ENCODE results near the gene RAPGEF1. TPM values are rescaled to one million over a fixed set of nuclear protein-coding genes. Genes with fewer than 3 reads are reported as not detected.

The RAPGEF1 gene
- total and polyA plus RNA-seq, 9 of the 15 experiments (the other 6 are each of a cell fraction or from before 2014, with no cell fraction given) = 0.06 to 44.1 (median 19.9) TPM

GRCh38 chr9:131585375-131585774 lies 154.5 kb downstream of the RAPGEF1 start:
- H4K20me1 ChIP-seq (replicated peaks; ENCODE audit: control insufficient read depth, insufficient read depth, low read length) = no peaks in the 10 kb centered on the region
- no peak for TF ChIP-seq ZNF75A (CRISPR knock-in tag; IDR thresholded peaks at IDR 0.05)
- TF ChIP-seq FOXP4 (CRISPR knock-in tag; IDR thresholded peaks at IDR 0.05; ENCODE audit: borderline replicate concordance) = no peak
- TF ChIP-seq SRF (CRISPR knock-in tag; IDR thresholded peaks at IDR 0.05) = no peak
- no peak for TF ChIP-seq CC2D1A (IDR thresholded peaks at IDR 0.05)
- TF ChIP-seq RBM39 (optimal IDR thresholded peaks at IDR 0.05; ENCODE audit: low read depth, low read length) = no peak
- TF ChIP-seq SIX5 (IDR thresholded peaks at IDR 0.05; ENCODE audit: borderline replicate concordance in 1 of 2, insufficient read depth in 1 of 2, low read depth in 1 of 2, low read length in 2 of 2) = no peak
- no peak for TF ChIP-seq ZNF224 (CRISPR knock-in tag; IDR thresholded peaks at IDR 0.05)
- peaks cover 23% of the 10 kb centered on the region; the same call in 2 of the 3 replicates for H3K36me3 ChIP-seq (ENCODE audit: control insufficient read depth, insufficient read depth, low read length)
- 79% methylated on average over 8 of the region's 8 CpGs for WGBS (ENCODE audit: insufficient coverage, low coverage, missing lambda C conversion rate)
- no peaks in the 10 kb centered on the region for H3K9me3 ChIP-seq (replicated peaks; ENCODE audit: control insufficient read depth, insufficient read depth, low read depth, low read length)
- no peaks in the 10 kb centered on the region; a peak in 1 of 5 replicates for H3K4me1 ChIP-seq (replicated peaks in 1 of 2; ENCODE audit: control insufficient read depth in 2 of 2, insufficient read depth in 2 of 2, low read length in 2 of 2)
- ATAC-seq (no peak), DNase-seq (ENCODE audit: extremely low read depth in 1 of 4, low spot score in 3 of 4) (no peak), FAIRE-seq (no peak)
- H3K4me2 ChIP-seq (ENCODE audit: insufficient read depth, low read length) = no peak overlapping the region
- no TSS peak for BruUV-seq (replicated peaks)
- ChIA-PET CTCF (ENCODE audit: low intra/inter-chr PET ratio) (no interaction called here), POLR2A (no interaction called here)
- in situ Hi-C loops (cut with MboI) (no loop called here), intact Hi-C loops (cut with micrococcal nuclease) (no loop called here)
- H3K9me1 ChIP-seq (ENCODE audit: control insufficient read depth, insufficient read depth, low read length) = no peaks in the 10 kb centered on the region
- no peak overlapping the region for H3K27ac ChIP-seq (ENCODE audit: extremely low read depth, low read depth, low read length)
- no peaks in the 10 kb centered on the region for H3K27me3 ChIP-seq (ENCODE audit: control insufficient read depth in 2 of 2, insufficient read depth in 2 of 2, low read length in 2 of 2)
- H3K4me3 ChIP-seq = no peak overlapping the region
- H3K79me2 ChIP-seq (ENCODE audit: control insufficient read depth, insufficient read depth, low read length) = no peaks in the 10 kb centered on the region
- H2AFZ ChIP-seq (ENCODE audit: low read depth, low read length) = no peak overlapping the region
- H3K9ac ChIP-seq (ENCODE audit: insufficient read depth in 1 of 2, low read depth in 2 of 2, low read length in 2 of 2) = no peak overlapping the region
